Activated T-helper 2 cell treated with anti-CD3 and anti-CD28 coated beads, Interferon-gamma antibody, Interleukin-2, Interleukin-4, amounts not matched to agents 10 μg/mL and 5 μg/mL and 100 μg/mL, durations not matched to agents 14 hours and 24 hours and 36 hours (primary cell): ENCODE results near the gene FOXP1. TPM values are rescaled to one million over a fixed set of nuclear protein-coding genes. Genes with fewer than 3 reads are reported as not detected.

ENCODE experiments used
- DNase-seq: peaks from one replicate; pipeline ENCODE4 v3.0.0; 2021; ENCODE audit warnings: low spot score
- H3K27ac Mint-ChIP-seq: one replicate; pipeline ENCODE4 v1.8.0; 2021; ENCODE audit warnings: mixed read lengths
- H3K27me3 Mint-ChIP-seq: one replicate; pipeline ENCODE4 v1.8.0; 2021; ENCODE audit warnings: low read depth, mixed read lengths
- H3K36me3 Mint-ChIP-seq: one replicate; pipeline ENCODE4 v1.8.0; 2021; ENCODE audit warnings: low read depth, mixed read lengths
- H3K4me1 Mint-ChIP-seq: one replicate; pipeline ENCODE4 v1.8.0; 2021; ENCODE audit warnings: low read depth, mixed read lengths
- H3K4me3 Mint-ChIP-seq: one replicate; pipeline ENCODE4 v1.8.0; 2021; ENCODE audit warnings: low read depth, mild to moderate bottlenecking, moderate library complexity, mixed read lengths
- H3K9me3 Mint-ChIP-seq: one replicate; pipeline ENCODE4 v1.8.0; 2021; ENCODE audit warnings: mixed read lengths
- intact Hi-C: fragments of 100-400 bp; cut with micrococcal nuclease; formaldehyde crosslinking; loops from one replicate; pipeline ENCODE4 v1.15.1; 2023
- total RNA-seq: library from RNA; stranded (reverse); gene quantifications from 2 replicates; pipeline ENCODE4 v1.2.3, GENCODE V29; 2022

FOXP1 gene
- total RNA-seq, 1 donor from 2014 or later = 132 TPM

GRCh38 chr3:71211083-71211482, 372.4 kb downstream of the FOXP1 start:
- DNase-seq = no peak
- Mint-ChIP-seq H3K36me3 (peaks cover 11% of the 10 kb centered on the region), H3K4me3 (no peak overlapping the region), H3K4me1 (peaks cover 34% of the 10 kb centered on the region), H3K27ac (no peak overlapping the region), H3K27me3 (no peaks in the 10 kb centered on the region), H3K9me3 (no peaks in the 10 kb centered on the region)
- intact Hi-C loops = no loop called here

DNA sequence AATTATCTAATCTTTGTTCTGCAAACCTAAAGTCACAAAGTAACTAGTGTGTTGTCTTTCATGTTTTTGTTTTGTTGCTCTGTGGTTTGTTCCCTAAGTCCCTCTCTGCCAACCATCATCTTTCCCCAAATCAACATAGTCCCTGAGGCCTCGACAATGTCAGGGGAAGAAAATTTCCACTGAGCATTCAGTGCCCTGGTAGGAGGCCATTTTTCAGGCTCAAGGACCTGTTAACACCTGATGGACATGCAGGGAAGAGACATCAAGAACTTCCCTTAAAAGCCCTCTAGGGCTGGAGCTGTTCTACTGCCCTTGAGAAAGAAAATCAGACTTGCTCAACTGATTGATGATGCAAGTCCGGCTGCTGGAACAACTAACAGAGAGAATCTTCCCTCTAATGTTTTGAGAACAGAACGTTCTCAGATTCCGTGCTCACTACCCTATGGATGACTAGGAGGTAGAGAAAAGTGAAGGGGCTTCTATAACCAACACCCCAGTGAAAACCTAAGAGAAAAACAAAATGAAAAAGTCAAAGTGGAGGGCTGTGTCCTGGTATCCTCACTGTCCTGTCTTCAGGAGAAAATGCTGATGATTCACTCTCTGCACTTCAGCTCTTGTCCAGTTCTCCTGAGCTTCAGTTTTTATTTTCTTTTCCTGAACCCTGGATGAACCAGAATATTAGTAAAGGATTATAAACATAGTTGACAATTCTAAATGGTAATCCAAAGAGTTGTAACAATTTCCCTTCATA, 373.1 kb downstream of the FOXP1 start:
- Mint-ChIP-seq H3K27me3 (no peaks in the 10 kb centered on the region), H3K9me3 (no peaks in the 10 kb centered on the region), H3K36me3 (peaks cover 11% of the 10 kb centered on the region), H3K4me1 (peaks cover 34% of the 10 kb centered on the region), H3K27ac (no peak overlapping the region), H3K4me3 (no peak overlapping the region)
- no peak for DNase-seq
- intact Hi-C loops = no loop called here

DNA sequence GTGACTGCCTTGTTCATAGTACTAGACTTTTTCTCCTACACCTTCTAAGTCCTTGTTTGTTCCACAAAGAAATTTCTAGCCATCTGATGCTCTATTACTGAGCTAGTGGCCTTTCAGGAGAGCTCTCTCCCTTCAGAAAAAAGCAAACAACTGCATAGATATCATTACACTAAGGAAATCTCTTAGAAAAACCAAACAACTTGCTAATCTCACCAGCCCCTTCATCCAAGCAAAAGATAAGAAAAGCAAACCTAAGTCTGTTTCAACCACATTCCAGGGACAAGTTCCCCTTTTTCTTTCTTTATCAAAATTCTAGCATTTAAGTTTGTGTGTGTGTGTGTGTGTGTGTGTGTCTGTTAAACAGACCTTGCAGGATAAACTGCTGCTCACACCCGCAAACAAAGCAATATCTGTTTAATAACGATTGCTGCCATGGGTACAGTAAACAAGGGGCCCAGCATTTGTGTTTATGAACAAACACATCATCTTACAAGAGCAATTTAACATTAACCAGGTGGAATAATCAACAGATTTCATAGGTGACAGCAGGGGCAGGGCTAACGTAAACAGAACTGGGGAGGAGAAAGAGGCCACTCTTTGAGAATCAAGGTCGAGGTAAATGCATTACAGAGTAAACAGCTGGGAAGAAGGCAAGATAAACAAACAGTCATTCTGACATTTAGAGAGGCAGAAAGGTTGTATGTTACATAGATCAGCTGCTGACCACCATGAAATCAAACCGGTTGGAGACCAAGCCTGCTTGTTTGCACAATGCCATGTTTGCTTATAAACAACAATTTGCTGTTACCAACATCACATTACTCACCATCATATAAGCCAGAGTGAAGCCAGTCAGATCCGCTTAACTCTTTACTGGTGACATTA, 375.1 kb downstream of the FOXP1 start:
- intact Hi-C loops = no loop called here
- H3K9me3 Mint-ChIP-seq = no peaks in the 10 kb centered on the region
- H3K27ac Mint-ChIP-seq = peak overlapping the region; percentile 24
- no peak overlapping the region for H3K4me3 Mint-ChIP-seq
- H3K4me1 Mint-ChIP-seq = peaks cover 46% of the 10 kb centered on the region
- no peak for DNase-seq
- peaks cover 10% of the 10 kb centered on the region for H3K36me3 Mint-ChIP-seq
- no peaks in the 10 kb centered on the region for H3K27me3 Mint-ChIP-seq

- no peak for DNase-seq
- Mint-ChIP-seq H3K9me3 (no peaks in the 10 kb centered on the region), H3K36me3 (peaks cover 10% of the 10 kb centered on the region), H3K27ac (no peak overlapping the region), H3K4me3 (no peak overlapping the region), H3K4me1 (peaks cover 52% of the 10 kb centered on the region), H3K27me3 (no peaks in the 10 kb centered on the region)
- intact Hi-C loops = no loop called here
Observed at GRCh38 chr3:71207632-71208031, 375.9 kb downstream of the FOXP1 start.

- Mint-ChIP-seq H3K4me3 (no peak overlapping the region), H3K27ac (no peak overlapping the region), H3K36me3 (peaks cover 10% of the 10 kb centered on the region), H3K9me3 (no peaks in the 10 kb centered on the region), H3K27me3 (no peaks in the 10 kb centered on the region), H3K4me1 (peaks cover 52% of the 10 kb centered on the region)
- no peak for DNase-seq
- intact Hi-C loops = no loop called here
Observed at GRCh38 chr3:71206305-71207165, 377.0 kb downstream of the FOXP1 start.

- intact Hi-C loops = no loop called here
- no peak overlapping the region for H3K4me3 Mint-ChIP-seq
- no peaks in the 10 kb centered on the region for H3K27me3 Mint-ChIP-seq
- no peak for DNase-seq
- H3K9me3 Mint-ChIP-seq = no peaks in the 10 kb centered on the region
- H3K27ac Mint-ChIP-seq = no peak overlapping the region
- peaks cover 6% of the 10 kb centered on the region for H3K36me3 Mint-ChIP-seq
- H3K4me1 Mint-ChIP-seq = peaks cover 48% of the 10 kb centered on the region
Observed at GRCh38 chr3:71203727-71204488, 379.6 kb downstream of the FOXP1 start.

GRCh38 chr3:71202848-71203533, 380.5 kb downstream of the FOXP1 start:
- Mint-ChIP-seq H3K4me1 (peaks cover 39% of the 10 kb centered on the region), H3K27me3 (no peaks in the 10 kb centered on the region), H3K9me3 (no peaks in the 10 kb centered on the region), H3K36me3 (peaks cover 6% of the 10 kb centered on the region), H3K27ac (no peak overlapping the region), H3K4me3 (no peak overlapping the region)
- intact Hi-C loops = no loop called here
- DNase-seq = no peak

- peaks cover 40% of the 10 kb centered on the region for H3K4me1 Mint-ChIP-seq
- peaks cover 12% of the 10 kb centered on the region for H3K36me3 Mint-ChIP-seq
- intact Hi-C loops = no loop called here
- DNase-seq = no peak
- no peaks in the 10 kb centered on the region for H3K9me3 Mint-ChIP-seq
- no peak overlapping the region for H3K4me3 Mint-ChIP-seq
- H3K27ac Mint-ChIP-seq = no peak overlapping the region
- H3K27me3 Mint-ChIP-seq = no peaks in the 10 kb centered on the region
Observed at GRCh38 chr3:71201939-71202338, 381.6 kb downstream of the FOXP1 start.

- Mint-ChIP-seq H3K9me3 (no peaks in the 10 kb centered on the region), H3K4me1 (peaks cover 50% of the 10 kb centered on the region), H3K27me3 (no peaks in the 10 kb centered on the region), H3K4me3 (no peak overlapping the region), H3K36me3 (peaks cover 20% of the 10 kb centered on the region), H3K27ac (no peak overlapping the region)
- intact Hi-C loops = no loop called here
- no peak for DNase-seq
Observed at GRCh38 chr3:71197841-71198565, 385.5 kb downstream of the FOXP1 start.

DNA sequence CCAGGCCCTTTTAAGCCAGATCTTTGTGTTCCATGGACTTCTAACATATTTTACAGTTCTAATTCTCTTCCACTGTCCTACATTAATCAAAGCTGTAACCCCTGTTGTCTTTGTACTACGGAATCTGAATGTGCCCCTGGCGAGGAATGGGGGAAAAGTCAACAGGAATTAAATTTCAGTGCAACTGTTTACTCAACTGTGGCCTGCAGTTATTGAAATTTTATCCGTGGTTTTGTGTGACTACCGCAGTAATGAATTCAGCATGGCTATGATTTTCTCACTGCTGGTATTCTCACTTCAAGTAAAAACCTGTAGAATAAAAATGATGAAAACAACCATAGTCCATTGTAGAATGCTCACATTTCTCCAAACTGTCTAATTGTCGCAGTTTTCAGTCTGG, 388.0 kb downstream of the FOXP1 start:
- no peak for DNase-seq
- H3K27ac Mint-ChIP-seq = no peak overlapping the region

DNA sequence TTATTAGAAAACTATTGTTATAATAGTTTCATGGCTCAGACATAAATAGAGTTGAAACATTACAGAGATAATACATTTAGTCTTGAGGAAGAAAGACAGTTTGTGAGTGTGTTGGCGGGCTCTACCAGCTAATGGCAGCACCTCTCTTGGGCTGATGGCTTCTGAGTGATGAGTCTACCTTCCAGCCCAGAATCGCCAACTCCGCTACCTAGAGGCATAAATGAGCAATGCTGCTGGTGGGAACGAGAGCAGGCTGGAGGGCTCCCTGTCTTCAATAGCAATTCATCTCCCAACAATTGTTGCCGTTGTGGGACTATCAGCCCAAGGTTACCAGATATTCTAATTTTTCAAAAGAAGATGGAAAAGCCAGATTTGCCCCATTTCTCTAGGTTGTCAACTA, 388.7 kb downstream of the FOXP1 start:
- H3K4me3 Mint-ChIP-seq = no peak overlapping the region
- H3K9me3 Mint-ChIP-seq = no peaks in the 10 kb centered on the region
- peak overlapping the region; percentile 12 for H3K27ac Mint-ChIP-seq
- peaks cover 56% of the 10 kb centered on the region for H3K4me1 Mint-ChIP-seq
- H3K27me3 Mint-ChIP-seq = no peaks in the 10 kb centered on the region
- intact Hi-C loops = loop anchor here (5.0 kb wide), 1 partner anchor 182 kb away; no protein-coding TSS in a partner anchor
- DNase-seq = no peak
- peaks cover 29% of the 10 kb centered on the region for H3K36me3 Mint-ChIP-seq

More for the DNA sequence above, 388.0 kb downstream of the FOXP1 start:
- H3K9me3 Mint-ChIP-seq = no peaks in the 10 kb centered on the region
- H3K4me3 Mint-ChIP-seq = no peak overlapping the region
- H3K27me3 Mint-ChIP-seq = no peaks in the 10 kb centered on the region
- peaks cover 25% of the 10 kb centered on the region for H3K36me3 Mint-ChIP-seq
- H3K4me1 Mint-ChIP-seq = peaks cover 53% of the 10 kb centered on the region
- intact Hi-C loops = no loop called here
